Heart right ventricle (tissue), 16 donors: ENCODE data around the gene GPR78. TPM values are rescaled to one million over a fixed set of nuclear protein-coding genes. Genes with fewer than 3 reads are reported as not detected.

Experiments
- ATAC-seq, 8 donors: fragments of 200-7000 bp; cut with Tn5 transposase; one replicate each; pipeline ENCODE4 v1.9.1; 2020; ENCODE audit warnings: mild to moderate bottlenecking in 8 of 8, moderate library complexity in 8 of 8, moderate number of reproducible peaks in 1 of 8
- DNase-seq, 2 donors: peaks; one replicate each; pipeline ENCODE4 v3.0.0-alpha.2; 2020
- H3K27ac ChIP-seq, 10 donors: fragments of 200-600 bp; sonication (generic) in 2 of 10; one replicate each; pipeline versions ENCODE4 v1.5.0 to v1.8.0; 2020 to 2022; ENCODE audit warnings: mild to moderate bottlenecking in 3 of 10
- H3K27me3 ChIP-seq, 7 donors: fragments of 200-600 bp; one replicate each; pipeline ENCODE4 v1.8.0; 2021 to 2022; ENCODE audit warnings: mild to moderate bottlenecking in 2 of 7
- H3K36me3 ChIP-seq, 9 donors: fragments of 200-600 bp; sonication (generic) in 1 of 9; one replicate each; pipeline versions ENCODE4 v1.5.0 to v1.8.0; 2020 to 2022; ENCODE audit warnings: mild to moderate bottlenecking in 2 of 9
- H3K4me1 ChIP-seq, 9 donors: fragments of 200-600 bp; sonication (generic) in 1 of 9; one replicate each; pipeline versions ENCODE4 v1.5.0 to v1.8.0; 2020 to 2022; ENCODE audit warnings: mild to moderate bottlenecking in 4 of 9
- H3K4me3 ChIP-seq, 10 donors: fragments of 200-600 bp; sonication (generic) in 2 of 10; one replicate each; pipeline versions ENCODE4 v1.5.0 to v1.8.0; 2020 to 2022; ENCODE audit warnings: mild to moderate bottlenecking in 7 of 10, moderate library complexity in 2 of 10
- H3K9me3 ChIP-seq, 11 donors: fragments of 200-600 bp in 10 of 11; sonication (generic) in 2 of 11; one replicate each; pipeline versions ENCODE4 v1.5.0 to v1.8.0; 2013 to 2022; ENCODE audit warnings: mild to moderate bottlenecking in 2 of 11, control low read depth in 1 of 11, moderate library complexity in 1 of 11
- WGBS, 2 donors: extraction: QIAGEN DNeasy Blood & Tissue Kit; methylation state at CpG; one replicate each; pipeline ENCODE4 v1.1.7; 2013; ENCODE audit warnings: inconsistent platforms in 1 of 2; 5-methylcytosine and 5-hydroxymethylcytosine counted together
- intact Hi-C, 10 donors: fragments of 100-400 bp; cut with DNase I; formaldehyde crosslinking; loops; one replicate each; pipeline versions ENCODE4 v1.11.1 to v1.14.2; 2022
- polyA plus RNA-seq, 2 donors: library from polyadenylated mRNA; stranded (reverse); fragments of 200-250 nt; gene quantifications; one replicate each; pipeline ENCODE4 v1.2.3, GENCODE V29; 2013
- total RNA-seq, 10 donors: library from RNA; stranded (reverse); fragmentation: NEBNext Ultra II Directional in 3 of 10; extraction: Animal tissue kit (Norgen Biotek cat#: 25700) in 3 of 10; gene quantifications; one replicate each; pipeline versions ENCODE4 v1.2.1 to v1.2.4, GENCODE V29; 2021 to 2023
- TF ChIP-seq, protein P1 (sequence below), 9 donors: fragments of 200-600 bp; sonication (generic) in 2 of 9; IDR thresholded peaks; one replicate each; pipeline versions ENCODE4 v1.5.0 to v1.8.0; 2021 to 2022; ENCODE audit warnings: antibody characterized with exemption in 9 of 9, mild to moderate bottlenecking in 5 of 9, moderate library complexity in 1 of 9
- donor health status: Arrhythmogenic right ventricular cardiomyopathy.
- donor health status: ischemic (EF 13 %, LVEDD 7.1; RV severe dilation, severe dysfunction).
- donor health status: healthy with polysubstance abuse.
- donor health status: DM: no; HTN: yes; CAD: no.
- donor health status: DM: no; HTN: no; CAD: no.
- donor health status: ischemic (EF 25% LVEDD 6.9; RV normal size, moderate dysfunction).
- donor health status: ischemic (EF 25% LVEDD 5.7; RV mildly dilated, moderate dysfunction).
- donor health status: healthy.
- donor health status: DM: yes; HTN: yes; CAD: no.
- donor health status: Ischemic cardiomyopathy.
- donor health status: ischemic (EF 35%, LVEDD 5.7; RV mildly dilated, moderate dysfunction).
- donor health status: nonischemic (EF 11% LVEDD 7.7; RV severe dilation, severe dysfunction).
- donor health status: DM: yes; HTN: yes; CAD: no.
- donor health status: PGD.
- donor health status: ischemic (EF 29% LVEDD 5.4; RV normal size, mild dysfunction).
- donor health status: nonischemic (EF 23%, LVEDD 6.1; RV moderate dilation, normal function).

Gene GPR78
- total and polyA plus RNA-seq, 12 donors, result 0.01 to 0.12 TPM; not detected in 10

DNA sequence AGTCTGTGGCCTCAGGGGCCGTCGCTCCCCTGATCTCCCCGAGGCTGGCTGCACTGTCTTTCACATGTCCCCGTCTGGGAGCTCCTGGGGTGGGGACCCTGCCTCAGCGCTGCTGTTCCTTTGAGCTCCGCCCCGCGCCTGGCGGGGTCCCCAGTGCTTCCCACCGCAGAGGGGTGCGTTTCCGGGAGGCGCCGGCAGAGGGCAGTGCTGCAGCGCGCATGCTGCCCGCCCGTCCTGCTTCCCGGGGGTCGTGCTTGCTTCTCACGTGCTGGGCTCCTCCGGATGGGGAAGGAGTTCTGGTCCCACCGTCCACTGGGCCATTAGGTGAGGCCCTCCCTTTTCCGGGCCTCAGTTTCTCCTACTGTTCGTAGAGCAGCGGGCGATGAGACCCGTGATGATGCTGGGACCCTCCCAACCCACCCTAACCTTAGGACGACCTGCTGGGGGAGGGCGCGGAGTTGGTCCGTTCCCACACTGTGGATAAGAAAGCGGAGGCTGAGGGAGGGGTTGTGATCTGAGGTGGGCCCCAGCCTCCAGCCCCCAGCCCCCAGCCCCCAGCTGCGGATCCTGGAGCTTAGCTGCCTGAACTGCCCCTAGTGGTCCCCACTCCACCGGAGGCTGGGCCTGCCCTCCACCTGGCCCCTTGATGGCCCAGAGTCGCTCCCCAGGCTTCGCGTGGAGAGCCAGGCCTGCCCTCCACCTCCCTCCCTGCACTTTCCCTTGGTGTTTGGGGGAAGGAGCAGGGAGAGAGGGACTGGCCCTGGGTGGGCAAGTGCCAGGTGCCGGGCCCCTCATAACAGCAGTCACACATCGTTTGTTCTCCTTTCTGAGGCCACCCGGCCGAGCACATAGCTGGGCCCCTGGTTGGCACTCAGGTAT lies 27.6 kb downstream of the GPR78 start:
- peak in 4 of 8 donors; percentile 4 to 48 (median 31) for ATAC-seq
- no peaks in the 10 kb centered on the region for H3K36me3 ChIP-seq
- H3K4me1 ChIP-seq, result peaks cover 0 to 39% (median 15%) of the 10 kb centered on the region in 9 donors
- TF ChIP-seq, protein P1, sequence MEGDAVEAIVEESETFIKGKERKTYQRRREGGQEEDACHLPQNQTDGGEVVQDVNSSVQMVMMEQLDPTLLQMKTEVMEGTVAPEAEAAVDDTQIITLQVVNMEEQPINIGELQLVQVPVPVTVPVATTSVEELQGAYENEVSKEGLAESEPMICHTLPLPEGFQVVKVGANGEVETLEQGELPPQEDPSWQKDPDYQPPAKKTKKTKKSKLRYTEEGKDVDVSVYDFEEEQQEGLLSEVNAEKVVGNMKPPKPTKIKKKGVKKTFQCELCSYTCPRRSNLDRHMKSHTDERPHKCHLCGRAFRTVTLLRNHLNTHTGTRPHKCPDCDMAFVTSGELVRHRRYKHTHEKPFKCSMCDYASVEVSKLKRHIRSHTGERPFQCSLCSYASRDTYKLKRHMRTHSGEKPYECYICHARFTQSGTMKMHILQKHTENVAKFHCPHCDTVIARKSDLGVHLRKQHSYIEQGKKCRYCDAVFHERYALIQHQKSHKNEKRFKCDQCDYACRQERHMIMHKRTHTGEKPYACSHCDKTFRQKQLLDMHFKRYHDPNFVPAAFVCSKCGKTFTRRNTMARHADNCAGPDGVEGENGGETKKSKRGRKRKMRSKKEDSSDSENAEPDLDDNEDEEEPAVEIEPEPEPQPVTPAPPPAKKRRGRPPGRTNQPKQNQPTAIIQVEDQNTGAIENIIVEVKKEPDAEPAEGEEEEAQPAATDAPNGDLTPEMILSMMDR (IDR thresholded peaks at IDR 0.05), result peak; percentile 94 to 99 (median 98)
- no peak overlapping the region for H3K4me3 ChIP-seq
- intact Hi-C loops, result loop anchor here in 9 of 10 donors (5.0 to 10.0 kb wide), 2 partner anchors 307 to 309 kb away; no protein-coding TSS in a partner anchor
- 15 to 17% methylated on average over 42 of the region's 42 CpGs for WGBS, 2 donors
- peaks cover 0 to 47% (median 20%) of the 10 kb centered on the region in 7 donors for H3K27me3 ChIP-seq
- H3K27ac ChIP-seq, result no peak overlapping the region
- DNase-seq, result peak in 1 of 2 donors; percentile 54
- no peaks in the 10 kb centered on the region for H3K9me3 ChIP-seq

DNA sequence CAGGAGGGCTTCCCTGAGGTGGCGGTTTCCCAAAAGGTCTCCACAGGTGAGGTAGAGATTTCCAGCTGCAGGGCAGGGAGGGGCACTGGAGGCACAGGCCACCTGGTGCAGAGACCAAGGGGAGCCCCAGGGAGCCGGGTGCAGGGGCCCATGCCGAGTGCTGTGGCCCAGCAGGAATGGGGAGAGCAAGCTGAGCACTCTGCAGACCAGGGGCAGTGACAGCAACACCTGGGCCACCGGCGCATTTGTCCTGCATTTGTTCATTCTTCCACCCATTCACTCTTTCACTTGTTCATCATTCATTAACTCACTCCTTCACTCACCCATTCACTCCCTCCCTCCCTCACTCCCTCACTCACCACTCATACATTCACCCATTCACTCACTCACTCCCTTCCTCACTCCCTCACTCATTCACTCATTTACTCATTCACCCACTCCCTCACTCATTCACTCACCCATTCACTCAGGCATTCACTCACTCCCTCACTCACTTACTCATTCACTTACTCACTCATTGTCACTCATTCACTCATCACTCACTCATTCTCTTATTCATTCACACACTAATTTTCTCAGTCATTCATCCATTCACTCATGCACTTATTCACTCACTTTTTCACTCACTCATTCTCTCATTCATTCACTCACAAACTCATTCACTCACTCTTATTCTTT lies 28.7 kb downstream of the GPR78 start:
- H3K27me3 ChIP-seq, result peaks cover 0 to 38% (median 14%) of the 10 kb centered on the region in 7 donors
- no peaks in the 10 kb centered on the region for H3K9me3 ChIP-seq
- intact Hi-C loops, result loop anchor here in 9 of 10 donors (5.0 to 10.0 kb wide), 2 partner anchors 306 to 308 kb away; no protein-coding TSS in a partner anchor

GRCh38 chr4:8609406-8609805 lies 29.2 kb downstream of the GPR78 start:
- DNase-seq (no peak), ATAC-seq (no peak)
- peak overlapping the region in 2 of 10 donors; percentile 10 to 80 for H3K27ac ChIP-seq
- TF ChIP-seq, protein P1 (IDR thresholded peaks at IDR 0.05), result no peak
- H3K36me3 ChIP-seq, result no peaks in the 10 kb centered on the region
- WGBS, 2 donors, result 67 to 81% methylated on average over 6 of the region's 6 CpGs
- H3K4me1 ChIP-seq, result peaks cover 0 to 41% (median 16%) of the 10 kb centered on the region in 9 donors
- H3K9me3 ChIP-seq, result no peaks in the 10 kb centered on the region
- H3K27me3 ChIP-seq, result peaks cover 0 to 38% (median 14%) of the 10 kb centered on the region in 7 donors
- intact Hi-C loops, result loop anchor here in 9 of 10 donors (5.0 to 10.0 kb wide), 2 partner anchors 305 to 308 kb away; no protein-coding TSS in a partner anchor
- H3K4me3 ChIP-seq, result no peak overlapping the region

More for the DNA sequence above, 28.7 kb downstream of the GPR78 start:
- no peak overlapping the region for H3K4me3 ChIP-seq
- no peak for ATAC-seq
- H3K36me3 ChIP-seq, result no peaks in the 10 kb centered on the region
- 80 to 81% methylated on average over 5 of the region's 5 CpGs for WGBS, 2 donors
- TF ChIP-seq, protein P1 (IDR thresholded peaks at IDR 0.05), result no peak
- H3K27ac ChIP-seq, result no peak overlapping the region
- DNase-seq, result no peak
- H3K4me1 ChIP-seq, result peaks cover 0 to 41% (median 16%) of the 10 kb centered on the region in 9 donors

- intact Hi-C loops, result loop anchor here (5.0 to 10.0 kb wide), 2 partner anchors 305 to 307 kb away; no protein-coding TSS in a partner anchor
- ATAC-seq (no peak), DNase-seq (no peak)
- Histone ChIP-seq H3K4me1 (peaks cover 0 to 41% (median 16%) of the 10 kb centered on the region in 9 donors), H3K36me3 (no peaks in the 10 kb centered on the region), H3K27me3 (peaks cover 0 to 33% (median 14%) of the 10 kb centered on the region in 7 donors), H3K9me3 (no peaks in the 10 kb centered on the region), H3K27ac (peak overlapping the region in 4 of 10 donors; percentile 10 to 80 (median 57)), H3K4me3 (no peak overlapping the region)
- 72 to 75% methylated on average over 9 of the region's 9 CpGs for WGBS, 2 donors
- TF ChIP-seq, protein P1 (IDR thresholded peaks at IDR 0.05), result no peak
Observed at GRCh38 chr4:8609824-8610350, 29.7 kb downstream of the GPR78 start.
